MG63 (cell line): ENCODE measurements around the gene F11. TPM values are rescaled to one million over a fixed set of nuclear protein-coding genes. Genes with fewer than 3 reads are reported as not detected.
A peak's percentile ranks its signal among the peaks of the same experiment; 100 is the strongest.
"Not testable (repeated sequence)": the region's sequence is repeated elsewhere in the genome, so short reads cannot be mapped to it uniquely, and the experiment has no call there.

Experiments used
- DNase-seq: peaks from one replicate; pipeline ENCODE4 v3.0.0-alpha.2; 2020
- H3K27me3 ChIP-seq: fragments of 250-450 bp; sonication (Bioruptor Pico); 2 replicates; pipeline ENCODE4 v1.5.1; 2020; ENCODE audit warnings: mild to moderate bottlenecking, moderate library complexity
- H3K36me3 ChIP-seq: fragments of 250-450 bp; sonication (Bioruptor Pico); 2 replicates; pipeline ENCODE4 v1.5.1; 2020; ENCODE audit warnings: mild to moderate bottlenecking, moderate library complexity
- H3K4me3 ChIP-seq: fragments of 250-450 bp; sonication (Bioruptor Pico); 2 replicates; pipeline ENCODE4 v1.5.1; 2020; ENCODE audit warnings: mild to moderate bottlenecking, moderate library complexity
- H3K9me3 ChIP-seq: fragments of 250-450 bp; sonication (Bioruptor Pico); 2 replicates; pipeline ENCODE4 v1.5.1; 2020; ENCODE audit warnings: mild to moderate bottlenecking, moderate library complexity
- total RNA-seq: library from RNA; depleted of rRNA; stranded (reverse); fragments of >200 nt; shearing (Covaris generic); gene quantifications from 2 replicates; pipeline ENCODE4 v1.2.3, GENCODE V29; 2014; ENCODE audit warnings: low replicate concordance; rRNA removed

F11 gene
- not detected in 2 replicates for total RNA-seq

GRCh38 chr4:186265683-186266652, at the start of gene F11:
Gene F11 (plus strand): TSS chr4:186266189. CDS start chr4:186267137, 948 bp downstream.
- Histone ChIP-seq H3K9me3 (no peaks in the 10 kb centered on the region), H3K27me3 (no peaks in the 10 kb centered on the region), H3K4me3 (no peak within 1 kb of the TSS), H3K36me3 (no peaks in the 10 kb centered on the region)
- no peak for DNase-seq

GRCh38 chr4:186216465-186217024, 49.4 kb upstream of the F11 start:
- Histone ChIP-seq H3K4me3 (no peak overlapping the region), H3K27me3 (no peaks in the 10 kb centered on the region), H3K36me3 (no peaks in the 10 kb centered on the region), H3K9me3 (peaks cover 3% of the 10 kb centered on the region; the same call in 1 of the 2 replicates)
- no peak for DNase-seq

- no peaks in the 10 kb centered on the region for H3K36me3 ChIP-seq
- no peak overlapping the region for H3K4me3 ChIP-seq
- no peak for DNase-seq
- peaks cover 6% of the 10 kb centered on the region; the same call in 1 of the 2 replicates for H3K9me3 ChIP-seq
- H3K27me3 ChIP-seq, result no peaks in the 10 kb centered on the region
Observed at GRCh38 chr4:186217733-186218293, 48.2 kb upstream of the F11 start.

- Histone ChIP-seq H3K27me3 (no peaks in the 10 kb centered on the region), H3K9me3 (peaks cover 9% of the 10 kb centered on the region; the same call in 1 of the 2 replicates), H3K36me3 (no peaks in the 10 kb centered on the region)
Observed at GRCh38 chr4:186221624-186222023, 44.4 kb upstream of the F11 start.

GRCh38 chr4:186225848-186226247, 40.1 kb upstream of the F11 start:
- peaks cover 9% of the 10 kb centered on the region; the same call in 1 of the 2 replicates for H3K9me3 ChIP-seq
- H3K27me3 ChIP-seq, result no peaks in the 10 kb centered on the region
- H3K36me3 ChIP-seq, result no peaks in the 10 kb centered on the region
- DNase-seq, result no peak
- H3K4me3 ChIP-seq, result no peak overlapping the region

More at GRCh38 chr4:186221624-186222023, 44.4 kb upstream of the F11 start:
- DNase-seq, result no peak
- no peak overlapping the region for H3K4me3 ChIP-seq

GRCh38 chr4:186226521-186227189, 39.3 kb upstream of the F11 start:
- peaks cover 6% of the 10 kb centered on the region; the same call in 1 of the 2 replicates for H3K9me3 ChIP-seq
- DNase-seq, result no peak
- H3K27me3 ChIP-seq, result no peaks in the 10 kb centered on the region
- no peaks in the 10 kb centered on the region for H3K36me3 ChIP-seq
- H3K4me3 ChIP-seq, result no peak overlapping the region

- H3K9me3 ChIP-seq, result peaks cover 3% of the 10 kb centered on the region; the same call in 1 of the 2 replicates
- H3K36me3 ChIP-seq, result no peaks in the 10 kb centered on the region
- DNase-seq, result no peak
- H3K27me3 ChIP-seq, result no peaks in the 10 kb centered on the region
- peak within 1 kb of the TSS; percentile 4; the same call in 1 of the 2 replicates for H3K4me3 ChIP-seq
Observed at GRCh38 chr4:186227221-186227620, 38.8 kb upstream of the F11 start, which contains the start of gene KLKB1. Gene KLKB1 (plus strand): TSS chr4:186227507. CDS start chr4:186228196, 689 bp downstream.

GRCh38 chr4:186227744-186228513, 38.1 kb upstream of the F11 start:
- H3K4me3 ChIP-seq, result peak overlapping the region; percentile 4; the same call in 1 of the 2 replicates
- H3K9me3 ChIP-seq, result peaks cover 3% of the 10 kb centered on the region; the same call in 1 of the 2 replicates
- H3K27me3 ChIP-seq, result no peaks in the 10 kb centered on the region
- H3K36me3 ChIP-seq, result no peaks in the 10 kb centered on the region
- no peak for DNase-seq

- Histone ChIP-seq H3K4me3 (peak overlapping the region; percentile 4; the same call in 1 of the 2 replicates), H3K36me3 (no peaks in the 10 kb centered on the region), H3K27me3 (no peaks in the 10 kb centered on the region), H3K9me3 (peaks cover 3% of the 10 kb centered on the region; the same call in 1 of the 2 replicates)
- DNase-seq, result no peak
Observed at GRCh38 chr4:186228514-186228894, 37.5 kb upstream of the F11 start.

- no peak overlapping the region for H3K4me3 ChIP-seq
- no peaks in the 10 kb centered on the region for H3K27me3 ChIP-seq
- no peak for DNase-seq
- no peaks in the 10 kb centered on the region for H3K9me3 ChIP-seq
- no peaks in the 10 kb centered on the region for H3K36me3 ChIP-seq
Observed at GRCh38 chr4:186234367-186234766, 31.6 kb upstream of the F11 start.

- Histone ChIP-seq H3K36me3 (no peaks in the 10 kb centered on the region), H3K9me3 (no peaks in the 10 kb centered on the region), H3K4me3 (no peak overlapping the region), H3K27me3 (no peaks in the 10 kb centered on the region)
- no peak for DNase-seq
Observed at GRCh38 chr4:186236126-186236525, 29.9 kb upstream of the F11 start.

- H3K27me3 ChIP-seq, result no peaks in the 10 kb centered on the region
- no peak for DNase-seq
- no peaks in the 10 kb centered on the region for H3K36me3 ChIP-seq
- H3K9me3 ChIP-seq, result no peaks in the 10 kb centered on the region
- H3K4me3 ChIP-seq, result no peak overlapping the region
Observed at GRCh38 chr4:186240452-186240847, 25.5 kb upstream of the F11 start.

GRCh38 chr4:186240848-186241491, 25.0 kb upstream of the F11 start:
- H3K27me3 ChIP-seq, result no peaks in the 10 kb centered on the region
- no peak overlapping the region for H3K4me3 ChIP-seq
- no peak for DNase-seq
- H3K9me3 ChIP-seq, result no peaks in the 10 kb centered on the region
- no peaks in the 10 kb centered on the region for H3K36me3 ChIP-seq

GRCh38 chr4:186241616-186242015, 24.4 kb upstream of the F11 start:
- H3K4me3 ChIP-seq, result no peak overlapping the region
- no peaks in the 10 kb centered on the region for H3K36me3 ChIP-seq
- no peak for DNase-seq
- no peaks in the 10 kb centered on the region for H3K27me3 ChIP-seq
- H3K9me3 ChIP-seq, result no peaks in the 10 kb centered on the region

GRCh38 chr4:186242031-186242430, 24.0 kb upstream of the F11 start:
- not testable (repeated sequence) for H3K36me3 ChIP-seq, H3K27me3 ChIP-seq, H3K9me3 ChIP-seq, H3K4me3 ChIP-seq, DNase-seq
